Measurements from ENCODE around the gene CHEK1. TPM values are rescaled to one million over a fixed set of nuclear protein-coding genes. Genes with fewer than 3 reads are reported as not detected.

Gene CHEK1
- total and polyA plus RNA-seq, 9 of the 15 experiments (the other 6 are each of a cell fraction or from before 2014, with no cell fraction given), result 62.6 to 108 (median 87.5) TPM

DNA sequence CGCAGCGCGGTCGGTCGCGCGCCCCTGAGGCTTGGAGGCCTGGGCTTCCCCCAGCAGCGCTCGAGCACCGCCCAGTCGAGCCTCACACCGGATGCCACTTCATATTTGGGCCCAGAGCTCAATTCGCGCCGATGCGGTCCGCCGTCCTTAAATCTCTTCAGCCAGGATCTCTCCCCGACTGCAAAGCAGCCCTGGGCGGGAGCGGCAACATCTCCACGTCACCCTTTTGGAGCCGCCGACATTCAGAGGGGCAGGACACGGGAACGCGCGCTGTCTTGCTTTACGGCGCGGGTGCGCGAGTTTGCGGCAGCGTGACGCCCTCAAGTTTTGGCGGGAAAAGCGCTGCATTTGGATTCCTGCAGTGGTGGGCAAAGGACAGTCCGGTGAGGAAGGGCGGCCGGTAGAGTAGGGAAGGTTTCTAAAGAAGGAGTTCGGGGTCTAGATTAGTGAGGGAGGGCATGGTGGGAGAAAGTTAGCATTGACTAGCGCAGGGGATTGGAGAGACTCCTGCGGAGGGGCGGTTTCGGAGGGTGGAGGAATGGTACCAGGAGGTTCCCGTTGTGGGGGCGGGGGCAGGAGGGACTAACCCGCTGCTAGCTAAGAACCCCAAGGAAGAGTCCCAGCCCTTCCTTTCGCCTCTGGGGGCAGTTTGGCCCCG lies 796 bp downstream of the CHEK1 start (continued):
- peak; percentile 67 to 76 for TF ChIP-seq NRF1 (conservative IDR thresholded peaks at IDR 0.05 in 1 of 2, IDR thresholded peaks at IDR 0.05 in 1 of 2)
- TF ChIP-seq PML (IDR thresholded peaks at IDR 0.05; ENCODE audit: low read length), result peak; percentile 81
- TF ChIP-seq BRF1 (IDR thresholded peaks at IDR 0.05; ENCODE audit: borderline replicate concordance, extremely low read depth, insufficient read length), result no peak
- no peak; the same call in none of the 2 replicates for TF ChIP-seq ESRRA (IDR thresholded peaks at IDR 0.05; ENCODE audit: borderline replicate concordance, low read depth)
- no peak for TF ChIP-seq TAF15 (IDR thresholded peaks at IDR 0.05; ENCODE audit: low read depth, low read length)
- TF ChIP-seq ZNF79 (CRISPR knock-in tag; IDR thresholded peaks at IDR 0.05; ENCODE audit: low read depth), result no peak
- TF ChIP-seq BRD4 (IDR thresholded peaks at IDR 0.05), result peak; percentile 82; the same call in 1 of the 2 replicates
- no peak for TF ChIP-seq SP2 (IDR thresholded peaks at IDR 0.05; ENCODE audit: extremely low read depth, low read depth, low read length, poor library complexity, severe bottlenecking)
- TF ChIP-seq MTA2 (IDR thresholded peaks at IDR 0.05; ENCODE audit: low read depth), result no peak
- TF ChIP-seq ZBTB11 (CRISPR knock-in tag; IDR thresholded peaks at IDR 0.05), result peak in 1 of 3 experiments; percentile 74; a peak in 2 of 6 replicates
- peak; percentile 20; the same call in 1 of the 2 replicates for TF ChIP-seq ZBTB5 (IDR thresholded peaks at IDR 0.05)
- peak; percentile 50; the same call in 1 of the 2 replicates for TF ChIP-seq HES1 (IDR thresholded peaks at IDR 0.05; ENCODE audit: low read depth)
- 0 out of 2 replicates have a peak, but pooled peaks have one; percentile 51 for TF ChIP-seq FOXJ2 (tag; IDR thresholded peaks at IDR 0.05)
- TF ChIP-seq RBM39 (optimal IDR thresholded peaks at IDR 0.05; ENCODE audit: low read depth, low read length), result peak; percentile 54
- no peak for TF ChIP-seq MAFG (tag; conservative IDR thresholded peaks at IDR 0.05)
- TF ChIP-seq PHF20 (IDR thresholded peaks at IDR 0.05; ENCODE audit: partially characterized antibody), result peak; percentile 77
- no peak for TF ChIP-seq ZNF696 (CRISPR knock-in tag; conservative IDR thresholded peaks at IDR 0.05)
- TF ChIP-seq, protein P1, sequence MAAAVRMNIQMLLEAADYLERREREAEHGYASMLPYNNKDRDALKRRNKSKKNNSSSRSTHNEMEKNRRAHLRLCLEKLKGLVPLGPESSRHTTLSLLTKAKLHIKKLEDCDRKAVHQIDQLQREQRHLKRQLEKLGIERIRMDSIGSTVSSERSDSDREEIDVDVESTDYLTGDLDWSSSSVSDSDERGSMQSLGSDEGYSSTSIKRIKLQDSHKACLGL (CRISPR knock-in tag; IDR thresholded peaks at IDR 0.05; ENCODE audit: borderline replicate concordance, poor library complexity, severe bottlenecking), result peak; percentile 11
- no peak for TF ChIP-seq PTTG1 (tag; IDR thresholded peaks at IDR 0.05; ENCODE audit: low read depth)
- TF ChIP-seq RBBP5 (IDR thresholded peaks at IDR 0.05; ENCODE audit: borderline replicate concordance, insufficient read depth, low read length, poor library complexity, severe bottlenecking), result peak; percentile 97
- TF ChIP-seq ZNF41 (CRISPR knock-in tag; conservative IDR thresholded peaks at IDR 0.05), result 0 out of 2 replicates have a peak, but pooled peaks have one; percentile 10
